IPS DF 4.7 (cell line): ENCODE results near the gene TAAR8.
"Not testable (repeated sequence)": the region's sequence is repeated elsewhere in the genome, so short reads cannot be mapped to it uniquely, and the experiment has no call there.

Experiments
- DNase-seq: peaks from one replicate; pipeline ENCODE4 v3.0.0-alpha.2; 2013; ENCODE audit warnings: low spot score; ENCODE audit errors: extremely low read depth

The TAAR8 gene

DNA sequence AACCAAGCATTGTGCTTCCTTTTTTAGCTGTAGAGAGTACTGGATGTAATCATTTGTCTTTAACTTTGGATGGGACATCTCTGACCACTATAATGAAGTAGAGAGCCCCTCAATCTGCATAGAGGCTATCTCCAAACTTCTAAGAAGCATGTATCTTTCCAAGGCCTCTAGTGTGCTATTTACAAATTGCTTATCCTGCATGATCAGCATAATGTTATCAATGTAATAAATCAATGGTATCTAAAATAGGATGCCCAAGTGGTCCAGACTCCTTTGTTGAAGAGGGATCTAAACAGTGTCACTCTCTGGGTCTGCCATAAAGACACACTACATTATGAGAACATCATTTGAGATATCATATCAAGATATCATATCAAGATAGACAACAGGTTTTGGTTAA is 7.6 kb upstream of the TAAR8 start:
- DNase-seq: no peak

DNA sequence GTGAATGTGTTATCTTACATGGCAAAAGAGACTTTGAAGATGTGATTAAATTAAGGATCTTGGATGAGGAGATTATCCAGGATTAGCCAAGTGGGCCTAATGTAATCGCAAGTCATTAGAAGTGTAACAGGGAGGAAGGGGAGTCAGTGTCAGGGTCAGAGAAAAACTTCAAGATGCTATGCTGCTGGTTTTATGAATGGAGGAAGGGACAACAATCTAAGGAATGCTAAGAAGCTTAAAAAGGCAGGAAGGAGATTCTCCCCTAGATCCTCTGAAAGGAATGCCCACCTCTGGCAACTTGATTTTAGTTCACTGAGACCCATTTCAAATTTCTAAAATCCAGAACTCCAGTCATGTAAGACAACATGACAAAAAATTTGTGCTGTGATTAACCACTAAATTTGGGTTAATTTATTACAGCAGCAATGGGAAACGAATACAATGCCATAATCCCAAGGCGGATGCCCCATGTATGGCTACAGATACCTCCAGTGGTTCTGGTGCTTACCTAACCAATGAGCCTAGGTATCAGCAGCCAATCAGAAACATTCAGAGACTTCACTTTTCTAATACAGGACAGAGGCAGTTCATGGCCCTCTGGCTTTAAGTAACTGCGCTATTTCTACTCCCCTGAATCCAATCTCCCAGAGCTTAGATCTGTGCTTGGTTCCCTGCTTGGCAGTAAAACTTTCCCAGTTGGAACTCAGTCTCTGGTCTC is 3.6 kb upstream of the TAAR8 start:
- no peak for DNase-seq

DNA sequence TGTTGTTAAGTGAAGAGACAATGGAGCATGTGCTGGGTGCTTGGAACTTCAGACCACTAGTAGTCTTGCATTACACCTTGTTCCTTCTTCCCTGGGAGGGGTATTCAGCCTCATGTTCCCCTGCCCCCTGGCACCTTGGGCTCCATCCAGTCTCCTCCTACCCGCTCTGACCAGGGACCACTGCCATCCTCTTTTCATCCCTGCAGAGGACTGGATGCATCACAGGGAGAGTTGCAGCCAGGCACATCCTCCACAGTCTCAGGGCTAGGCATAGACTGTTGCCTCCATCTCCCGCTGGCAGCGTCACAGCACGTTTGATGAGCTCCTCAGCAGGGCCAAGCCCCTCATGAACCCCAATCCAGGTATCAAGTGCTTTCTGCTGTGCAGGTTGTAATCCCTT is 1.3 kb upstream of the TAAR8 start:
- no peak for DNase-seq

DNA sequence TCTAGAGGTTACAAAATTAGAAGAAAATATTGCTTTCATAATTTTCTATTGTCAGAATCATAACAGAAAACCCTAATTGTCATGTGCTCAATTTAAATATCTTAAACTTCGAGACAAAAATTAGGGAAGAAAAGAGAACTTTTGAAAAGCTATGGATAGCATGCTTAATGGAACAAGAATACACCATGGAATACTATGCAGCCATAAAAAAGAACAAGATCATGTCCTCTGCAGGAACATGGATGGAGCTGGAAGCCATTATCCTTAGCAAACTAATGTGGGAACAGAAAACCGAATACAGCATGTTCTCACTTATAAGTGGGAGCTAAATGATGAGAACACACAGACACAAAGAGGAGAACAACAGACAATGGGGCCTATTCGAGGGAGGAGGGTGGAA is 7.6 kb downstream of the TAAR8 start:
- not testable (repeated sequence) for DNase-seq

DNA sequence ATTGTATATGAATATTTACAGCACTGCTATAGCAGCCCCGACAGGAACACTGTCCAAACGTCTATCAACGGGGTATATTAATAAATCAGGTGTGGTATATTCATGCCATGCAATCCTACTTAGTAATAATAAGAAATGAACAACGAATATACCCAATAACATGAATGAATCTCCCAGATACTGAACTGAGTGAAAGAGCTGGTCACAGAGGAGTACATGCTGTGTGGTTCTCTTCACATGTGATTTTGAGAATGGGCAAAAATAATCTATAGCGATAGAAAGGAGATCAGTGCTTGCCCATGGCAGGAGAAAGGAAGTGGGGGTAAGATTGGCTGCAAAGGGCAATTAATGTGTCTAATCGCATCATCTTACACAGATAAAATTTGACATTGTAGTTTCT is 13.9 kb downstream of the TAAR8 start:
- DNase-seq: no peak

DNA sequence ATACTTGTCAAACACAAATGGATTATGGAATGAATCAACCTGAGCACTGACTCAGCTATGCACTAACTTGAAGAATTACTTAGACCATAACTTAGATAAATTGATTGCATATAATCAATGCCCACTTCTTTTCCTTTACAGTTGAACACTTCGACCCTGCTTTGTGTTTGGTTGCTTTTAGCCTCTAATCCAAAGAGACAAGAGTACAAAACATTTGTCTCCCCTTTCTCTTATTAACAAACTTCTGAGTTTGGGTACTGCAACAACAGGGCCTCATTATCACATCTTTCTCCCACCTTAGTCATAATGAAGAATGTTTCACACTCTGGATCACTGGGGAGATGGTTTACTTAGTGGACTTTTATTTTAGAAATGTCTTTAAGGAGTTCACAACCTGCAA is 15.1 kb downstream of the TAAR8 start:
- DNase-seq: no peak

DNA sequence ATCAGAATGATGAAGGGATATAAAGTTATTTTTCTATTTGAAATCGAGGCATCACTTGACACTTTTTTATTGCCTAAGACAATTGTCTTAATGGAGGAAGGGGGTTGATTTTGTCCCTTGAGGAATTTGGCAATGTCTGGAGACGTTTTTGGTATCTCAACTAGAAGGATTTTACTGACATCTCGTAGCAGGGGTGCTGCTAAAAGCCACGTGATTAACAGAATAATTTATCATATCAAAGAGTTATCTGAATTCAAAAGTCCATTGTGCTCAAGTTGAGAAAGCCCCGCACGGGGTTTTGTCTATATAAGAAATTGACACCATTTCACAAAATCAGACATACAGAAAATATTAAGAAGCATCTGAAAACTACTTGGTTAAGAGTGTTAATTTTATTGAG is 16.1 kb downstream of the TAAR8 start:
- DNase-seq: no peak

DNA sequence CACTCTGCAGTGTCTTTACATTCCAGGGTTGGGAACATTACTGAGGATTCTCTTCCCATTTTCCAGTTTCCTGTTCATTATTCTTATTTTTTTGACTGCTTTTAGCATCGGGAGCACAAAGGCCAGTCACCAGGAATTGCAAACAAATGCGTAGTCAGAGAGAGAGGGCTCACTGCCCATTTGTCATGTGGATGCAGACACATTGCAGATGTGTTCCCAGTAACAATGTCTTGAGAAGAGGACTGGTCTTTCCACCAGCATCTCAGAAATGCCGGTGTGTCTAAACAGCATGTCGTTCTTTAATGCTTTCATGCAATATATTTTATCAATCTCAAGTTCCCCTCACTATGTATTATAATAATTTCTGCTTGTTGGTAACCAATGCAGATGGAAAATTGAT is 16.7 kb downstream of the TAAR8 start:
- no peak for DNase-seq

DNA sequence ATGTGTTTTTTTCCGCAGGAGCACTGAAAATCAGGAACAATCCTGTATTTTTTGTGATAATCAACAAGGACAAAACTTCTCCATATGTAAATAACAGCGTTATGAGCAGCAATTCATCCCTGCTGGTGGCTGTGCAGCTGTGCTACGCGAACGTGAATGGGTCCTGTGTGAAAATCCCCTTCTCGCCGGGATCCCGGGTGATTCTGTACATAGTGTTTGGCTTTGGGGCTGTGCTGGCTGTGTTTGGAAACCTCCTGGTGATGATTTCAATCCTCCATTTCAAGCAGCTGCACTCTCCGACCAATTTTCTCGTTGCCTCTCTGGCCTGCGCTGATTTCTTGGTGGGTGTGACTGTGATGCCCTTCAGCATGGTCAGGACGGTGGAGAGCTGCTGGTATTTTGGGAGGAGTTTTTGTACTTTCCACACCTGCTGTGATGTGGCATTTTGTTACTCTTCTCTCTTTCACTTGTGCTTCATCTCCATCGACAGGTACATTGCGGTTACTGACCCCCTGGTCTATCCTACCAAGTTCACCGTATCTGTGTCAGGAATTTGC is 17.8 kb downstream of the TAAR8 start, which contains the start of gene TAAR6:
Gene TAAR6 (plus strand): TSS at position 102 of the 557 bp plus-strand sequence. CDS start 0 bp downstream, at position 102.
- no peak for DNase-seq

DNA sequence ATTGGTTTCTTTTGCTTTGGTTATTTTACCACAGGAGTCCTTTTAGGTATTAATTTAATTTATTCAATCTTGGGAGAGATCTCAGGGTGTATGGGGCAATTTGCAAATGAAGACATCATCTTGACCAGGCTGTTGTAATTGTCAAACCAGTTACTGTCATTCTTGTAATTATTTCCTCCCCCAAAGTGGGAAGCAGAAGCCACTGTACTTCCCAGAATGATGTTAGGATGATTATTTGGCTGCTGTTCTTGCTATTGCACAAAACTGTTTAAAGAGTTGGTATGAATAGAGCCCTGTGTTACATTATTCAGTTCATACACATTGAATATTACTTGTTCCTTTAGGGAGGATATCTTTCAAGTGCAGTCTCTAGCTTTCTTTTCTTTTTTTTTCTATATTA is 19.3 kb downstream of the TAAR8 start:
- no peak for DNase-seq

DNA sequence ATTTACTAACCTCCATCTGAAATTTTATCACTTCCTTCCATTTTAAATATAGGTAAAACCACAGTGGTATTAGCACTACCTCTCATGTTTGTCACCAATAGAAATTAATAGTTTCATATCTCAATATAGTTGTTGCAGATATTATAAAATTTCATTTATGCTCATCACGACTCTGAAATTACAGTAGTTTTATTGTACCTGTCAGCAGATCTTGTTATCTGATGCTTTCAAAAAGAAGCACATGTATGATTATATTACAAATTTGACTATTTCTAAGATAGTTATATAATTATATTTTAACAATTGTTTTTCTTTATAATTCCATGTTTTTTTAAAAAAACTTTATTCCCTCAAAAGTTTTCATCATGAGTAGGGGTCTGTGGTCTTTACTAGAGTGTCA is 32.2 kb downstream of the TAAR8 start:
- no peak for DNase-seq

DNA sequence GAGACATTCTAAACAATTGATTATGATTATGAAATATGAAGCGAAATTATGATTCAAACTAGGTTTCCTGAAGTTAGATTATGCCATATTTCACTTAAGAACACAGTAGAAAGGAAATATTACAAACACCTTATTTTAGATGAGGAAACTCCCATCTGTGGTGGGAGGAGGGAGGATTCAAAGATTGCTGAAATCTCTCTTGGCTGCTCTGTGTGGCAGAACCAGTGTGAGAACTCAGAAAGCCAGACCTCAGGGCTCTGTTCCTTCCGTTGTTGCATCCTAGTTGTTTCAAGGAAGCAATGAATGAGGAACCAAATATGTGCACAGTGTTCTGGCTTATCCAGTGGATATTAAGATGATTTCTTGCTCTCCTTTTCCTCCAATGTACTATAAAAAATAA is 35.0 kb downstream of the TAAR8 start:
- no peak for DNase-seq

DNA sequence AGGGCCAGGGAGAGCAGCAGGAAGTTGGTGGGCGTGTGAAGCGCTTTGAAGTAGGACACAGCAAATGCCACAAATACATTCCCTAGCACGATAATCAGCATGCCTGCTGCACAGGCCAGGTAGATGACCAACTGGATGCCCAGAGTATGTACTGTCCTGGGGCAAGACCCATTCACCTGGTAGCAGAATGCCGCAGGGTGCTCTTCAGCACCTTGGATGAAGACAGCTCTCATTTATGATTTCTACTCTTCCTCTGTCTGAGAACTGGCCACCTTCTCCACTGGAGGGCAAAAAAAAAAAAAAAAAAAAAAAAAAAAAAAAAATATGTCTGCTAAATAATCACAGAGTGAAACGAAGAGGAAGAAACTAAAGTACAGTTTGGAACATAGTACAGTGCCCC is 37.0 kb downstream of the TAAR8 start, which contains the start of gene TAAR5:
Gene TAAR5 (minus strand): TSS at position 288 of the 400 bp plus-strand sequence. CDS start 55 bp downstream, at position 233.
- no peak for DNase-seq

DNA sequence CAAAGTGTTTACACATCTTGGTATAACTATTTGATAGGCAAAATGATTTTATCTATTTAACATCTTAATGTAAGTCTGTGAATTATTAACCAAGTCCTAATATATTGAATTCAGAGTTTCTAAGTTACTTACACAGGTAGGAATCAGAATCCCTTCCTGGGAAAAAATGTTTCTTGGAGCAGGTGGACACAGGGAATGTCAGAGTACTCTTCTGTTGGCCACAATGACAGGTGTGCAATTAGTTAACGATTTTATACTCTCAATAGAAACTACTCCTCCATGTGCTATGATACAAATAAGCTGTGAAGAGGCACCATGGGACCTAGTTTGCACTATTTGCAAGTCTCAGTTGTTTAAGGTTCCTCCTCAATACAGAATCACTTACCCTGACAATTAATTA is 37.9 kb downstream of the TAAR8 start:
- DNase-seq: no peak

DNA sequence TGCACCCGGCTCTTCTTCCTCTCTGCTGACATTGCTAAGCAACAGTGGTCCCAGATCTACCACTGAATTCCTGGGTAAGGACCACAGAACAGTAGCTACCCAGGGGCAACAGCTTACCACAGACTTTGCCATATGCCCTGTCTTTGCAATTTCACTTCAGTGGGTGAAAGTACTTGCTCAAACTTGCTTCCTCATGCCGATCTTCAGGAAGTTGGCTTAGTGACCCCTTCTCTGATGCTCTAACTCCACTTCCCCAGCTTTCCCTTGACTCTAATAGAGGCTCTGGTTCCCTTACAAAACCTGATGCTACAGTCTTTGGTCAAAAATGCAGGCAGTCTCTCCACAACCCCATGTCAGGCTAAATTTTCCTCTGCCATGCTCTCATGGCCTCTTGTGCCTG is 40.4 kb downstream of the TAAR8 start:
- DNase-seq: no peak

DNA sequence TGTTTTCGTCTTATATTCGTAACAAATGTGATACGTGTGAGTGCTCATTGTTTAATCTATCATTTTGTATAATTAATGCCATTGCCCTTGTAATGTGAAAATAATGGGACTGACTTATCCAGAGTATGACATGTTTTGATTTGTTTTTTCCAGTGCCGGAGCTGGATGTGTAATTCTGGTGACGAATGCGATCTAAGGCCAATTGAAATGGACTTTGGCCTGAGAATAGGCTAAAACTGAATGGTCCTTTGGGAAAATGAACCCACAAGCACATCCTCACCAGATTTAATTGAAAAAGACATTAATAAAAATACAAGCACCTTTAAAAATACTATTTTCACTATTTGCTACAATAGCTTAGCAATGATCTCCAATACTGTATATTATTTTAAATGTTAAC is 43.7 kb downstream of the TAAR8 start:
- no peak for DNase-seq

DNA sequence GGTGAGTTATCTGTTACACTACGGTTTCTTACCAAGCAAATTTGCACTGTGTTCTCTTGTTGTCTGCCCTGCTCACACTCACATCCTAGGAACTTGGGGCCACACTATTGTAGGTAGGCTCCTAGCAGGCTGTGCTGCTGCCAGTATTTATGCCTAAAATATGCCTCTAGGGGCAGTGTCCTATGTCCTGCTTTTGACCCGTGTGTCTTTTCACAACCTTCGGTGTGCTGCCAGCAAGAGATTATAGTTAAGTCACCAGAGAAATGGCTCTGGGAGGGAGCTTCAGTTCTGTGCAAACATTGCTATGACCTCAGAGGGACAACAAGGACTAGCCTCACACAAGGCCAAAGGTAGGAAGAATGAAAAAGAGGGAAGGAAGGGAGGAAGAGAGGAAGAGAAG is 46.0 kb downstream of the TAAR8 start:
- peak; percentile 33 for DNase-seq

DNA sequence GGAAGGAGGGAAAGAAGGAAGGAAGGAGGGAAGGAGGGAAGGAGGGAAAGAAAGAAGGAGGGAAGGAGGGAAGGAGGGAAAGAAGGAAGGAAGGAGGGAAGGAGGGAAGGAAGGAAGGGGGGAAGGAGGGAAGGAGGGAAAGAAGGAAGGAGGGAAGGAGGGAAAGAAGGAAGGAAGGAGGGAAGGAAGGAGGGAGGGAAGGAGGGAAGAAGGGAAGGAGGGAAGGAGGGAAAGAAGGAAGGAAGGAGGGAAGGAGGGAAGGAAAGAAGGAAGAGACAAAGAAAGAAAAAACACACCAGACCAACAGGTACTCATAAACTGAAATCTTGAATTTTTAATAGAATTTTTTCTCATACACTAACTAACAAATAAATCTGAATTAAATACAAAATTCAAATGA is 48.4 kb downstream of the TAAR8 start:
- DNase-seq: not testable (repeated sequence)
